ENCODE measurements around the gene FUZ. TPM values are rescaled to one million over a fixed set of nuclear protein-coding genes. Genes with fewer than 3 reads are reported as not detected.

The FUZ gene, protein sequence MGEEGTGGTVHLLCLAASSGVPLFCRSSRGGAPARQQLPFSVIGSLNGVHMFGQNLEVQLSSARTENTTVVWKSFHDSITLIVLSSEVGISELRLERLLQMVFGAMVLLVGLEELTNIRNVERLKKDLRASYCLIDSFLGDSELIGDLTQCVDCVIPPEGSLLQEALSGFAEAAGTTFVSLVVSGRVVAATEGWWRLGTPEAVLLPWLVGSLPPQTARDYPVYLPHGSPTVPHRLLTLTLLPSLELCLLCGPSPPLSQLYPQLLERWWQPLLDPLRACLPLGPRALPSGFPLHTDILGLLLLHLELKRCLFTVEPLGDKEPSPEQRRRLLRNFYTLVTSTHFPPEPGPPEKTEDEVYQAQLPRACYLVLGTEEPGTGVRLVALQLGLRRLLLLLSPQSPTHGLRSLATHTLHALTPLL
- total RNA-seq = 10 to 100 TPM; 10.5 to 28.8 (median 23.3) TPM

GRCh38 chr19:49812997-49813861 is at the start of gene FUZ:
Gene FUZ (minus strand): TSS chr19:49813292. CDS start chr19:49813106, 186 bp downstream.
- H3K4me3 ChIP-seq = peak within 1 kb of the TSS; percentile 65 to 70
- no peaks in the 10 kb centered on the region for H3K27me3 ChIP-seq
- no peaks in the 10 kb centered on the region for H3K36me3 ChIP-seq
- peak; percentile 93 to 98 for DNase-seq
- H3K9me3 ChIP-seq = no peaks in the 10 kb centered on the region
- peaks cover 0 to 4% of the 10 kb centered on the region in 2 donors for H3K4me1 ChIP-seq
- TF ChIP-seq CTCF (IDR thresholded peaks at IDR 0.05) (peak; percentile 38 to 65 (median 54)), POLR2A (IDR thresholded peaks at IDR 0.05) (peak; percentile 6 to 37)
- intact Hi-C loops (cut with DNase I; ENCODE audit: low total_unique reads) = no loop called here
- peak within 1 kb of the TSS; percentile 92 to 97 for H3K27ac ChIP-seq

DNA sequence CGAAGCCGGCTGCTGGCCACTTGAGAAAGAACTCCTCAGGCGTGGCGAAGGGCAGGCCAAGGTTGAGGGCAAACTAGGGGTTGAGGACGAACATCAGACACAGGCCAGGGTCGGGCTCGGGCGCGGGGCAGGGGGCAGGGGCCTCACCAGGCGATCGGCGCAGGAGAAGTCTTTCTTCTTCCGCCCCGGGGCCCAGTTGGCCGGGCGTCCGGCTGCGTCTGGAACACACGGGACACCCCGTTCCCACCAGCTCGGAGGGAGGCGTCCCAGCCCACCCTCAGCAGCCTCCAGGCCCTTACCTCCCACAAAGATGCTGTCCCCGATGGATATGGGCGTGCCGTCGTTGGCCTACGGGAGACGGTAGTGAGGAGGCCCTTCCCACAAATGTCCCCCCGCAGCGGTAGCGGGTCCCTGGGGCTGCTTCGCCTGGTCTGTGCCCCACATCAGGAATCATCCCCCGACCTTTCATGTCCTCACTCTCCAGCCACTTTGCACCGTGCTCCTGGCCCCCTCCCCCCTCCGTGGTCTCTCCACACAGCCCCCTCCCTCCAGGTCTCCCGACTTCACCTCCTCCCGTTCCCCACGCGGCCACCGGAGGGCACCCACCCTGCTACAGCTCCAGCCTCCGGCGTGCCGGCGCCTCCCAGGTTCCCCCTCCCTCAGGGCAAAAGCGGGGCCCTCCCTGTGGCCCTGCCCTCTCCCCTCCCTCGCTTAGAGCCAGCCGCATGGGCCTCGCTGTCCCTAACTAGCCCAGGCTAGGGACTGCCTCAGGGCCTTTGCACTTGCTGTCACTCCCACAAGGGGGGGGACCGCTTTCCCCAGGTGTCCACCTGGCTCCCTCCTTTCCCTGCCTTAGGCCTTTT is 49.5 kb upstream of the FUZ start:
- TF ChIP-seq CTCF (IDR thresholded peaks at IDR 0.05) = no peak
- no peak for TF ChIP-seq POLR2A (IDR thresholded peaks at IDR 0.05)
- Histone ChIP-seq H3K4me1 (peaks cover 0 to 16% of the 10 kb centered on the region in 2 donors), H3K36me3 (no peaks in the 10 kb centered on the region), H3K9me3 (no peaks in the 10 kb centered on the region), H3K27me3 (no peaks in the 10 kb centered on the region), H3K27ac (no peak overlapping the region), H3K4me3 (no peak overlapping the region)
- intact Hi-C loops (cut with DNase I; ENCODE audit: low total_unique reads) = no loop called here
- DNase-seq = peak in 1 of 2 donors; percentile 18

- Histone ChIP-seq H3K27ac (no peak overlapping the region), H3K9me3 (no peaks in the 10 kb centered on the region), H3K4me1 (peaks cover 0 to 14% of the 10 kb centered on the region in 2 donors), H3K27me3 (no peaks in the 10 kb centered on the region), H3K36me3 (no peaks in the 10 kb centered on the region), H3K4me3 (no peak overlapping the region)
- TF ChIP-seq POLR2A (IDR thresholded peaks at IDR 0.05) (no peak), CTCF (IDR thresholded peaks at IDR 0.05) (no peak)
- intact Hi-C loops (cut with DNase I; ENCODE audit: low total_unique reads) = no loop called here
- DNase-seq = peak; percentile 18 to 29
Measured at GRCh38 chr19:49861541-49862378, 48.7 kb upstream of the FUZ start.

DNA sequence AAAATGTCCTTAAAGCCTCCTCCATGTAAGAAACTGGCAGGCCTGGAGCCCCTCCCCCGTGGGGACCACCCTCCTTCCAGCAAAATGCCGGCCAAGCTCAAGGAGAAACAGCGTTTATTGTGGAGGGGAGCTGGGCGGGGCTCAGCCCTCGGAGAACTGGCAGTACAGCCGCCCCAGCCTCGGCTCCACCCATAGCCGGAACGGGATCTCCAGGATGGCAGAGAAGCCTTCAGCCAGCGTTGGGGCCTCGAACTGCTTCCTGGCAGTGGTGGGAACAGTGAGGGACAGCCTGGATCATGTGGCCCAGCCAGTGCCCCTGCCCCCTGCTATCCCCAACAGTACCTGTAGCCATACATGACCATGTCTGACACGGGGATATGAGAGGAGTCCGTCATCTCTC is 48.0 kb upstream of the FUZ start:
- Histone ChIP-seq H3K4me3 (no peak overlapping the region), H3K36me3 (no peaks in the 10 kb centered on the region), H3K27ac (no peak overlapping the region), H3K4me1 (peaks cover 0 to 8% of the 10 kb centered on the region in 2 donors), H3K27me3 (no peaks in the 10 kb centered on the region), H3K9me3 (no peaks in the 10 kb centered on the region)
- no peak for TF ChIP-seq CTCF (IDR thresholded peaks at IDR 0.05)
- TF ChIP-seq POLR2A (IDR thresholded peaks at IDR 0.05) = no peak
- intact Hi-C loops (cut with DNase I; ENCODE audit: low total_unique reads) = no loop called here
- DNase-seq = peak; percentile 30 to 32
